Gastroesophageal sphincter (tissue), 3 donors: Measurements from ENCODE around the gene ROBO1.

ENCODE experiments used
- EP300 ChIP-seq: sonication (generic); formaldehyde crosslinking; IDR thresholded peaks from one replicate; pipeline ENCODE4 v1.6.1; 2017; ENCODE audit warnings: antibody characterized with exemption, mild to moderate bottlenecking
- POLR2A ChIP-seq, 2 donors: fragments of 450-650 bp; IDR thresholded peaks; one replicate each; pipeline ENCODE4 v1.6.1; 2017; ENCODE audit warnings: antibody characterized with exemption in 2 of 2, mild to moderate bottlenecking in 2 of 2, moderate library complexity in 1 of 2
- POLR2AphosphoS5 ChIP-seq: sonication (generic); formaldehyde crosslinking; IDR thresholded peaks from one replicate; pipeline ENCODE4 v1.6.1; 2017; ENCODE audit warnings: antibody characterized with exemption
- TF ChIP-seq, protein P1 (sequence below), 4 experiments: fragments of 200-600 bp in 2 of 4; fragments of 450-650 bp in 2 of 4; sonication (generic) in 1 of 4; IDR thresholded peaks; one replicate each; pipeline ENCODE4 v1.5.1; 2017 to 2019; ENCODE audit warnings: antibody characterized with exemption in 4 of 4, mild to moderate bottlenecking in 2 of 4, moderate library complexity in 2 of 4

GRCh38 chr3:79041621-79042020, 726.2 kb downstream of the ROBO1 start:
- TF ChIP-seq POLR2AphosphoS5 (no peak), POLR2A (IDR thresholded peaks at IDR 0.05) (no peak), EP300 (no peak)
- TF ChIP-seq, protein P1, sequence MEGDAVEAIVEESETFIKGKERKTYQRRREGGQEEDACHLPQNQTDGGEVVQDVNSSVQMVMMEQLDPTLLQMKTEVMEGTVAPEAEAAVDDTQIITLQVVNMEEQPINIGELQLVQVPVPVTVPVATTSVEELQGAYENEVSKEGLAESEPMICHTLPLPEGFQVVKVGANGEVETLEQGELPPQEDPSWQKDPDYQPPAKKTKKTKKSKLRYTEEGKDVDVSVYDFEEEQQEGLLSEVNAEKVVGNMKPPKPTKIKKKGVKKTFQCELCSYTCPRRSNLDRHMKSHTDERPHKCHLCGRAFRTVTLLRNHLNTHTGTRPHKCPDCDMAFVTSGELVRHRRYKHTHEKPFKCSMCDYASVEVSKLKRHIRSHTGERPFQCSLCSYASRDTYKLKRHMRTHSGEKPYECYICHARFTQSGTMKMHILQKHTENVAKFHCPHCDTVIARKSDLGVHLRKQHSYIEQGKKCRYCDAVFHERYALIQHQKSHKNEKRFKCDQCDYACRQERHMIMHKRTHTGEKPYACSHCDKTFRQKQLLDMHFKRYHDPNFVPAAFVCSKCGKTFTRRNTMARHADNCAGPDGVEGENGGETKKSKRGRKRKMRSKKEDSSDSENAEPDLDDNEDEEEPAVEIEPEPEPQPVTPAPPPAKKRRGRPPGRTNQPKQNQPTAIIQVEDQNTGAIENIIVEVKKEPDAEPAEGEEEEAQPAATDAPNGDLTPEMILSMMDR (IDR thresholded peaks at IDR 0.05) = no peak
